HG03432 (cell line): Measurements from ENCODE around the gene EMILIN3.
"Not testable (repeated sequence)": the region's sequence is repeated elsewhere in the genome, so short reads cannot be mapped to it uniquely, and the experiment has no call there.

Source experiments
- ATAC-seq: cut with Tn5 transposase; IDR thresholded peaks from one replicate; pipeline ENCODE4 v1.9.1; 2021; ENCODE audit warnings: mild to moderate bottlenecking, moderate library complexity; ENCODE audit not compliant: unreplicated experiment

EMILIN3 gene

DNA sequence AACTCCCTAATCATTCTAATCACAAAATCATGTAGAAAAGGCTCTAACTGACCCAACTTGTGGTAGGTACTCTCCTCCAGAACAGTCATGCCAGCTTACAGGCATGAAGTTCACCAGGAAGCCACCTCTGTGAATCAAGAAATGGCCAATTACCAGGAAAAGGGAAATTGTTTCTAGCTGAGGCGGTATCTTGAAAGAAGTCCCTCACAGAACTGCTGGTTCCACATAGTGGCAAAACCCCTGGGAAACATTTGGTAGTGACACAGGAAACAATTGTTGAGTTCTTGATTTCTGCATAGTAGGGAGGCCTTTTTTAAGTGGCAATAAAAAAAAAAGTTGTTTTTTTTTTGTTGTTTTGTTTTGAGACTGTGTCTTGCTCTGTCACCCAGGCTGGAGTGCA, 45.6 kb downstream of the EMILIN3 start:
- no peak for ATAC-seq

DNA sequence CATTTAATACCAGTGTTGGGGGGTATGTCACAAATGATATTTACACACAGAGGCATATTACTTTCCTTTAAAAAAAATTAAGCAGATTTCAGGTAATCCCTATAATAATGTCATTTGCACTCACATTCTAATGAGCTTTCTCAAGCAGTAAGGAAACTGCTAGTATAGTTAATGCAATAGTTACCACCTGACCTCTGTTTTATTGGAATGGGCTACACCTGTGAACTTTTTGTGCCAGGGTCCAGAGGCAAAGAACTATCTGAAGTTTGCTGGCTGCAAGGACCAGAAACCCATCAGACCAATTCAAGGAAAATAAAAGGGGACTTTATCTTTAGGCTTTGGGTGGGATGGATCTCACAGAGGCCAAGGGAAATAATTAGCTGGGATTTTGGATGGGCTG, 46.2 kb downstream of the EMILIN3 start:
- ATAC-seq, result no peak

DNA sequence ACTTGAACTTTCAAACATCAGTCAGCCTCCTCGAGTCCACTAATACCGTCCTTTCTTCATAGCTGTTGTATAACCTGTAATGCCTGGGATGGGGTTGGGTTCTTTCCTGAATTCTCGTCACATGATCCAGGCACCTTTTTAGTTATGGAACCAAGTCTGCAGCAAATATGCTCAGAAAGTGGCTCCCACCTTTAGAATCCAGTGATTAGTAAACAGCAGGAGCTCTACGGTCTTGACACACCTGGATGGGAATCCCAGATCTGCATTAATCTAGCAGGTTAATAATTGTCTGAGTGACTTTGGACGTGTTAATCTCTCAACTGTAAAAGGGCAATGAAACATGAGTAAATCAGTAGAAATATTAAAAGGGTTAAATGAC, 48.4 kb downstream of the EMILIN3 start:
- ATAC-seq, result no peak

DNA sequence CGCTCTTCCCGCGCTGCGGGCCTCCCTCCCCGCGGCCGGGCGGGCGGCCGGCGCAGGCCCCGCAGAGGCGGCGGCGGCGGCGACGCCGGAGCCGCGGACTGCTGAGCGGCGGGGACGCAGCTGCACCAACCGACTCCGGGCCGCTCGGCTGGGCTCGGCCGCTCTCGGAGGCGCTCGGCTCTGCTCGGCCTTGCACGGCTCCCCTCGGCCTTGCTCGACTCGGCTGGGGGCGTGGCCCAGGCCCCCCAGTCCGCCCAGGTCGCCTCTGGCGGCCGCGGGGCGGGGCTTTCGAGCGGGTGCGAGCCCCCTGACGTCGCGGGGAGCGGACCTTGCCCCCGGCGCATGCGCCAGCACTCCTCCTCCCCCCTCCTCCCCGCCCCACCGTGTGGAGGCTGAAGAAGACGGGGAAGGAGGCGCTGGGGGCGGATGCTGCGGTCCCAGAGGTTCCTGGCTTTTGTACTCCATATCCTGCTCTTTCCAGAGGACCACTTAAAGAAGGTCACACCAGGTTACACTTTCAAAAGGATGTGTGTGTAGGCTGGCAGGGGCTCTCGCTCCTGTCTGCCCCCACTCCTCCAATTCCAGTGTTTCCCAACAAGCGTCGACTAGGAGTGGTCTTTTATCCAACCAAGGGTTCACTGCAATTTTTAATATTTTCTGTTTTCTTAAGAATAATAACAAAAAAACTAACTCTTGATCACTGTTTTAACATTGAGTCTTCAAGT, 48.9 kb downstream of the EMILIN3 start, which contains the start of gene ZHX3:
Gene ZHX3, minus strand, starts transcription at position 186 of the 725 bp plus-strand sequence. CDS start 112,815 bp downstream, outside the sequence.
- ATAC-seq, result peak; percentile 97

DNA sequence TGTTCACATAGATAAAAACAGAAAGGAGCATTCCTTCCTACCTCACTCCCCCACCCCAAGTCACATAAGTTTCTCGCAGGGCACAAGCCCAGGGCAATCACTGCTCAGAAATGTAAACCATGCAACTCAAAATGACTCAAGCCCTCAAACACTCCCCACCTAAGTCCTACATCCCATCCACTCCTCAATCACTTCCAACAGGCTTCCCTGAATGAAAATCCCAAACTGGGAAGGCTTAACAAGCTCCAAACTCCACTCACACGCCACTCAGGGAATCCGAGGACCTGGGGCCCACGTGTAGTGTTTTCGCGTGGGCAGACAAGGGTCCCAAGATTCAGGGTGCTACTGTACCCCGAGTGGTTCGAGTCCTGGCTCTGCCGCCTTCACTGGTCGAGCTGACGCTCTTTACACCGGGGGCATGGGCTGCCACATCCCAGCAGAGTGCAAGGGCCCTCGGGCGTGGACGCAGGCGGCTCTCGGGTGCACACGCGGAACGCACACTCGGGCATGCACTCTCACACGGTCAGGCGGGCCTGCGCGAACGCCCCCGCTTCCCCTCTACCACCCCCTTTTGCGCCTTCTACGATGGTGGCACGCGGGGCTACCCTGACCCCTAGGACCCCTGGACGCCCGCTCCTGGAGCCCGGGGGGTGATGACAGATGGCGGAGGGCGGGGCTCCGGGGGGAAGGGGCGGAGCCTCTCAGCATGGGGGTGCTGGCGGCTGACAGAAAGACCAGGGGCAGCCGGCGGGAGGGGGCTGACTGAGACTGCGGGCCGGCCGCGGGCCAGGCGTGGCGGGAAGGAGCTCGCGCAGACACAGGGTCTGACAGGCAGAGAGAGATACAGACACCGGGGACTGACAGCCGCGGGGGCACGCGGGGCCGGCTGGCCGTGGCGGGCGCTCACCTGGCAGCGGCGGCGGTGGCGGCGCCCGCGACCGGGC, 49.7 kb downstream of the EMILIN3 start:
- peak; percentile 76 for ATAC-seq

DNA sequence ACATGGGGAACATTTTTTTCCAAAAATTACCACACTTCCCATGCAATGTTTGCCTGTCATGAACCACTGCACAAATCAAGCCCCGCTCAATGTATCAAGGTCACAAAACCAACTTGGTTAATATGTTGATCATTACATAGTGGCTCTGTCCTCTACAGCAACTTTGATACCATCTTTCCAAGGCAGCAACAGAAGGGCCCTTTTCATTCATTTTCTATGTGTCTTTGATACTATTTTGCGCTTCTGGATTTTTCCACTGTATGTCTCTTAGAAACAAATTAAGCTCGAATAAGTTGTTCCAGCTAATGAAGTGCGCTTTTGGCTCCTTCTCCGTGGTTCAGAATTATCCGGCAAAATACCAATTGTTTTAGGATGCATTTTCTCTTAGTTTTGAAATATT, 50.6 kb downstream of the EMILIN3 start:
- ATAC-seq, result no peak

DNA sequence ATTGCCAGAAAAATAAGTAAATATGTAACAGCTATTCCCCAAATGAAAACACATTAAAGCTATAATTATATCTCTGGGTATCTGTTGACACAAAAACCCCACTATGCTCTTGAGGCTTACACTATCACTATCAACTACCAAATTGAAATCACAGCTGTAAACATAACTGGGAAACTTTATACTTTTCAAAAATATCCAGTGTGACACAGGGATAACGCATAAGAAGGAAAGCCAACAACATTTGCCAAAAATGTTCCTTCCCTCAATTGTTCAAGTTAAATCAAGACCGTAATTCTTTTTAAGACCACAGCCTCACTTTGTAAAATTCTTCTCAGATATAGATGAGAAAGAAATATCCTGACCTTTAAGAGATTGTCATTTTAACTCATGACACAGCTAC, 52.2 kb downstream of the EMILIN3 start:
- no peak for ATAC-seq

DNA sequence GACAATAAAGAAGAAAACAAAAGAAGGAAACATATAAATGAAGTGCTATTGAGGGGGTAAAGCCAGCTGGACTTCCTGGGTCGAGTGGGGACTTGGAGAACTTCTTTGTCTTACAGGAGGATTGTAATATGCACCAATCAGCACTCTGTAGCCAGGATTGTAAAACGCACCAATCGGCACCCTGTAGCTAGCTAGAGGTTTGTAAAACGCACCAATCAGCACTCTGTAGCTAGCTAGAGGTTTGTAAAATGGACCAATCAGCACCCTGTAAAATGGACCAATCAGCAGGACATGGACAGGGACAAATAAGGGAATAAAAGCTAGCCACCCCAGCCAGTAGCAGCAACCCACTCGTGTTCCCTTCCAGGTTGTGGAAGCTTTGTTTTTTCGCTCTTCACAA, 54.6 kb downstream of the EMILIN3 start:
- not testable (repeated sequence) for ATAC-seq
